Astrocyte (in vitro differentiated cells and primary cell): ENCODE results near the gene MEGF8. TPM values are rescaled to one million over a fixed set of nuclear protein-coding genes. Genes with fewer than 3 reads are reported as not detected.

Source experiments
- DNase-seq: peaks from one replicate; pipeline ENCODE4 v3.0.0-alpha.2; 2010; ENCODE audit warnings: low read depth
- FAIRE-seq: peaks from 2 replicates; lab custom pipeline; 2011; peaks lifted over from hg19 to GRCh38; lab: Jason Lieb, UNC
- H2AFZ ChIP-seq: 2 replicates; pipeline ENCODE4 v1.6.0; 2012; ENCODE audit warnings: low read depth, low read length, inconsistent platforms
- H3K27ac ChIP-seq: 2 replicates; pipeline ENCODE4 v1.5.1; 2011; ENCODE audit warnings: low read depth, low read length, inconsistent platforms
- H3K27me3 ChIP-seq: 2 replicates; pipeline ENCODE4 v1.6.0; 2011; ENCODE audit warnings: low read length, inconsistent platforms; ENCODE audit not compliant: insufficient read depth
- H3K36me3 ChIP-seq: 2 replicates; pipeline ENCODE4 v1.5.1; 2011; ENCODE audit warnings: low read length, inconsistent platforms; ENCODE audit not compliant: insufficient read depth
- H3K4me1 ChIP-seq: 2 replicates; pipeline ENCODE4 v1.5.1; 2011; ENCODE audit warnings: low read length, inconsistent platforms; ENCODE audit not compliant: insufficient read depth
- H3K4me2 ChIP-seq: 2 replicates; pipeline ENCODE4 v1.6.0; 2012; ENCODE audit warnings: low read length, inconsistent platforms
- H3K4me3 ChIP-seq: 2 replicates; pipeline ENCODE4 v1.5.1; 2011; ENCODE audit warnings: low read depth, mild to moderate bottlenecking, low read length, inconsistent platforms; ENCODE audit not compliant: insufficient read depth
- H3K79me2 ChIP-seq: 2 replicates; pipeline ENCODE4 v1.6.0; 2012; ENCODE audit warnings: mild to moderate bottlenecking, low read length, inconsistent platforms; ENCODE audit not compliant: insufficient read depth
- H3K9ac ChIP-seq: 2 replicates; pipeline ENCODE4 v1.6.0; 2012; ENCODE audit warnings: mild to moderate bottlenecking, low read length, inconsistent platforms
- H3K9me3 ChIP-seq: 2 replicates; pipeline ENCODE4 v1.5.1; 2012; ENCODE audit warnings: low read depth, mild to moderate bottlenecking, low read length, inconsistent platforms; ENCODE audit not compliant: insufficient read depth
- H4K20me1 ChIP-seq: 2 replicates; pipeline ENCODE4 v1.6.0; 2012; ENCODE audit warnings: low read length, inconsistent platforms; ENCODE audit not compliant: insufficient read depth
- H3K27ac Mint-ChIP-seq: one replicate; pipeline ENCODE4 v1.8.0; 2021; ENCODE audit warnings: mild to moderate bottlenecking, mixed read lengths; ENCODE audit not compliant: unreplicated experiment
- H3K27me3 Mint-ChIP-seq: one replicate; pipeline ENCODE4 v1.8.0; 2021; ENCODE audit warnings: low read depth, mixed read lengths; ENCODE audit not compliant: unreplicated experiment
- H3K36me3 Mint-ChIP-seq: one replicate; pipeline ENCODE4 v1.8.0; 2021; ENCODE audit warnings: low read depth, mixed read lengths; ENCODE audit not compliant: unreplicated experiment
- H3K4me1 Mint-ChIP-seq: one replicate; pipeline ENCODE4 v1.8.0; 2021; ENCODE audit warnings: low read depth, mixed read lengths; ENCODE audit not compliant: unreplicated experiment
- H3K4me3 Mint-ChIP-seq: one replicate; pipeline ENCODE4 v1.8.0; 2021; ENCODE audit warnings: mild to moderate bottlenecking, moderate library complexity, mixed read lengths; ENCODE audit not compliant: unreplicated experiment
- H3K9me3 Mint-ChIP-seq: one replicate; pipeline ENCODE4 v1.8.0; 2021; ENCODE audit warnings: mild to moderate bottlenecking, mixed read lengths; ENCODE audit not compliant: unreplicated experiment
- EZH2 ChIP-seq: IDR thresholded peaks from 2 replicates; pipeline ENCODE4 v1.6.1; 2012; ENCODE audit warnings: mild to moderate bottlenecking, low read length, inconsistent platforms; ENCODE audit not compliant: insufficient read depth
- total RNA-seq: library from RNA; stranded (reverse); gene quantifications from 2 replicates; pipeline ENCODE4 v1.2.1, GENCODE V29; 2021
- TF ChIP-seq, protein P1 (sequence below): IDR thresholded peaks from 2 replicates; pipeline ENCODE4 v1.5.1; 2011; ENCODE audit warnings: low read depth, mild to moderate bottlenecking, inconsistent platforms, low read length, moderate library complexity; ENCODE audit not compliant: insufficient read depth

MEGF8 gene
- total RNA-seq, 1 donor from 2014 or later: 42.0 TPM

DNA sequence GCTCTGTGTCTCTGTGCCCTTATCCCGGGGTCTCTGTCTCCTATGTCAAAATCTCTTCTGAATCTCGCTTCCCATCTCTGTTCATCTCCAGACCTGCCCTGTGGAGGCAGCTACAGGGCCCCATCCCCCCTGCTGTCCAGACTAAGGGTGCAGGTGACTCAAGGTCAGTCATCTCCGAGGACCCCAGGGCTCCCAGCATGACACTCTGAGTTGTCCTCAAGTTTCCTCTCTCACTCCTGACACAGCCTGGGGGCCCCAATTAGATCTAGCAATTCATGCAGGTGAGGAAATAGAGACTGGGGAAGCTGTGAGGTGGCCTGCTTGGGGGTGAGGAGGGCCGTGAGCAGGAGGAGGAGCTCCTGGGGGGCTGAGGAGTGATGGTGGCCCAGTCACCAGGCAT, 66.7 kb downstream of the MEGF8 start:
- no peak overlapping the region for H3K4me3 ChIP-seq
- H3K4me1 ChIP-seq: peaks cover 4% of the 10 kb centered on the region
- no peaks in the 10 kb centered on the region for H3K36me3 ChIP-seq
- no peaks in the 10 kb centered on the region for H4K20me1 ChIP-seq
- peaks cover 2% of the 10 kb centered on the region for H3K4me1 Mint-ChIP-seq
- DNase-seq (no peak), FAIRE-seq (no peak)
- H3K36me3 Mint-ChIP-seq: no peaks in the 10 kb centered on the region
- no peak overlapping the region for H3K27ac ChIP-seq
- no peaks in the 10 kb centered on the region for H3K79me2 ChIP-seq
- no peaks in the 10 kb centered on the region for H3K9me3 ChIP-seq
- H3K27me3 ChIP-seq: peaks cover 12% of the 10 kb centered on the region
- no peak overlapping the region for H3K27ac Mint-ChIP-seq
- H2AFZ ChIP-seq: no peak overlapping the region
- H3K9me3 Mint-ChIP-seq: peaks cover 2% of the 10 kb centered on the region
- H3K4me2 ChIP-seq: no peak overlapping the region
- TF ChIP-seq, protein P1, sequence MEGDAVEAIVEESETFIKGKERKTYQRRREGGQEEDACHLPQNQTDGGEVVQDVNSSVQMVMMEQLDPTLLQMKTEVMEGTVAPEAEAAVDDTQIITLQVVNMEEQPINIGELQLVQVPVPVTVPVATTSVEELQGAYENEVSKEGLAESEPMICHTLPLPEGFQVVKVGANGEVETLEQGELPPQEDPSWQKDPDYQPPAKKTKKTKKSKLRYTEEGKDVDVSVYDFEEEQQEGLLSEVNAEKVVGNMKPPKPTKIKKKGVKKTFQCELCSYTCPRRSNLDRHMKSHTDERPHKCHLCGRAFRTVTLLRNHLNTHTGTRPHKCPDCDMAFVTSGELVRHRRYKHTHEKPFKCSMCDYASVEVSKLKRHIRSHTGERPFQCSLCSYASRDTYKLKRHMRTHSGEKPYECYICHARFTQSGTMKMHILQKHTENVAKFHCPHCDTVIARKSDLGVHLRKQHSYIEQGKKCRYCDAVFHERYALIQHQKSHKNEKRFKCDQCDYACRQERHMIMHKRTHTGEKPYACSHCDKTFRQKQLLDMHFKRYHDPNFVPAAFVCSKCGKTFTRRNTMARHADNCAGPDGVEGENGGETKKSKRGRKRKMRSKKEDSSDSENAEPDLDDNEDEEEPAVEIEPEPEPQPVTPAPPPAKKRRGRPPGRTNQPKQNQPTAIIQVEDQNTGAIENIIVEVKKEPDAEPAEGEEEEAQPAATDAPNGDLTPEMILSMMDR: no peak
- no peak for TF ChIP-seq EZH2
- no peak overlapping the region for H3K9ac ChIP-seq
- no peak overlapping the region for H3K4me3 Mint-ChIP-seq
- H3K27me3 Mint-ChIP-seq: peaks cover 21% of the 10 kb centered on the region

DNA sequence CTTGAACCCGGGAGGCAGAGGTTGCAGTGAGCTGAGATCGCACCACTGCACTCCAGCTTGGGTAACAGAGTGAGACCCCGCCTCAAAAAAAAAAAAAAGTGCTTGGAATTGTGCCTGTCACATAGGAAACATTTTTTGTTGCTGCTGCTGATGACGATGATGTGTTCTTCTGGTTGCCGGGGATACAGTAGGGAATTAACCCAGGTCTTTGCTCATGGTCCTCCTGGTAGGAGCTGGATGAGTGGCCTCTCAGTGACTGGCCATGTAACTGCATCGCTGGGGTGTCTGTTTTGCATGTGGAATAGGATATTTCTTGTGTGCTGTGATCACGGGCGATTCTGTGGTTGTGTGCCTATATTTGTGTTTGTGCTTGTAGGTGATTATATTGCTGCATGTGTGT, 69.3 kb downstream of the MEGF8 start:
- no peak for FAIRE-seq
- TF ChIP-seq, protein P1: no peak
- no peak for TF ChIP-seq EZH2

DNA sequence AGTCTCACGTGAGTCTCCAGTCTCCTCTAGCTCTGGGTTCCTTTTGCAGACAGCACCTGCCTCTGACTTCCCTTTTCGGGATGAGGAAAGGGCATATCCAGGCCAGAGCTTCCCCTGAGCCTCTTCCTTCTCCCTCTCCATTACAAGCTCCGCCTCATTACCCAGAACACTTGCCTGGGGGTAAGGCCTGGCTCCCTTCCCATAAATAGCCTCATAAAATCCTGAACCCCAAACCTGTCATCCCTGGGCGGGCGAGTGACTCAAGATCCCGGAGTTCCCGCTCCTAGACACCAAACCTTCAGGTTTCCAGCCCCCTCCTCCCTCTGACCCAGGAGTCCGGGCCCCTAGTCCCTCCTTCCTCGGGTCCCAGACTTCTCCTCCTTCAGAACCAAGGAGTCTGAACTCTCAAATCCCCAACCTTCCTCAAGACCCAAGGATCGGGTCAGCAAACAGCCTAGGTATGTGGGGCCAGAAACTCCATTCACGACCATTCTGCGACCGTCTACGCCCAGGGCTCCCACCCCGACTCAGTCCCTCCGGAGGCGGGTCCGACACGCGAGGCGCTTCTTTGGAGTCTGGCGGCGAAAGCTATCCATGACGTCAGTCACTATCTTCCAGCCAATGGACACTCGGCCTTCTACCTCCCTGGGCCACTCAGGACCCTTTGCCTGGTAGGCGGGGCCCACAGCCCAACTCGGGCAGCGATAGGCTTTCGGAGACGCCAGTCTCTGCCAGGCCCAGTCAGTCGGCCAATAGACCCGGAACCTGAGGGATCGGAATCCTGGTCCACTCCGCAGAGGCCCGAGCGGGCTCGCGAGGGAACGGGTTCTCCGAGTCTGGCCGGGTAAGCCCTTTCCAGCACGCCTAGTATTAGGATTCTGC, 71.2 kb downstream of the MEGF8 start:
- H4K20me1 ChIP-seq: peaks cover 8% of the 10 kb centered on the region
- H3K79me2 ChIP-seq: peaks cover 3% of the 10 kb centered on the region
- H3K4me2 ChIP-seq: peak overlapping the region; percentile 91
- H3K27ac Mint-ChIP-seq: peak overlapping the region; percentile 59
- H3K4me1 ChIP-seq: peaks cover 11% of the 10 kb centered on the region
- H3K27me3 ChIP-seq: no peaks in the 10 kb centered on the region
- peaks cover 10% of the 10 kb centered on the region for H3K4me1 Mint-ChIP-seq
- H3K9ac ChIP-seq: peak overlapping the region; percentile 84
- H3K27me3 Mint-ChIP-seq: peaks cover 7% of the 10 kb centered on the region
- H3K36me3 ChIP-seq: no peaks in the 10 kb centered on the region
- no peaks in the 10 kb centered on the region for H3K9me3 Mint-ChIP-seq
- no peaks in the 10 kb centered on the region for H3K9me3 ChIP-seq
- peak overlapping the region; percentile 92 for H3K4me3 Mint-ChIP-seq
- FAIRE-seq (peak; percentile 94), DNase-seq (peak; percentile 98)
- H3K27ac ChIP-seq: peak overlapping the region; percentile 75
- peak overlapping the region; percentile 93 for H2AFZ ChIP-seq
- peaks cover 1% of the 10 kb centered on the region for H3K36me3 Mint-ChIP-seq
- TF ChIP-seq, protein P1: no peak
- TF ChIP-seq EZH2: no peak
- peak overlapping the region; percentile 71 for H3K4me3 ChIP-seq

More for the DNA sequence above, 69.3 kb downstream of the MEGF8 start:
- DNase-seq: no peak
- no peak overlapping the region for H3K4me2 ChIP-seq
- no peaks in the 10 kb centered on the region for H3K36me3 ChIP-seq
- no peak overlapping the region for H2AFZ ChIP-seq
- Mint-ChIP-seq H3K9me3 (no peaks in the 10 kb centered on the region), H3K36me3 (no peaks in the 10 kb centered on the region), H3K27me3 (peaks cover 19% of the 10 kb centered on the region), H3K4me1 (peaks cover 10% of the 10 kb centered on the region), H3K4me3 (no peak overlapping the region), H3K27ac (no peak overlapping the region)
- no peak overlapping the region for H3K27ac ChIP-seq
- no peaks in the 10 kb centered on the region for H4K20me1 ChIP-seq
- peaks cover 11% of the 10 kb centered on the region for H3K4me1 ChIP-seq
- peaks cover 8% of the 10 kb centered on the region for H3K27me3 ChIP-seq
- peaks cover 3% of the 10 kb centered on the region for H3K79me2 ChIP-seq
- no peak overlapping the region for H3K9ac ChIP-seq
- H3K9me3 ChIP-seq: no peaks in the 10 kb centered on the region
- no peak overlapping the region for H3K4me3 ChIP-seq
